ENCODE measurements around the gene TXNDC2.

TXNDC2 gene

GRCh38 chr18:9885170-9886004 lies at the start of gene TXNDC2:
Gene TXNDC2, plus strand, starts transcription at chr18:9885973. Its CDS starts 708 bp downstream, at chr18:9886681.
- Histone ChIP-seq H3K4me3 (ENCODE audit: low read length) (no peak within 1 kb of the TSS), H3K79me2 (ENCODE audit: low read length) (no peaks in the 10 kb centered on the region), H3K27ac (ENCODE audit: low read length) (no peak within 1 kb of the TSS), H3K9ac (ENCODE audit: low read length) (no peak within 1 kb of the TSS), H3K36me3 (replicated peaks; ENCODE audit: insufficient read depth, low read length) (no peaks in the 10 kb centered on the region), H2AFZ (ENCODE audit: low read length) (no peak within 1 kb of the TSS), H3K9me3 (replicated peaks; ENCODE audit: insufficient read depth, low read length) (no peaks in the 10 kb centered on the region), H4K20me1 (ENCODE audit: insufficient read depth, low read length) (no peaks in the 10 kb centered on the region), H3K4me1 (ENCODE audit: low read length) (no peaks in the 10 kb centered on the region), H3K27me3 (replicated peaks; ENCODE audit: insufficient read depth, low read length) (no peaks in the 10 kb centered on the region), H3K4me2 (ENCODE audit: low read depth, low read length) (no peak within 1 kb of the TSS), H3F3A (ENCODE audit: insufficient read depth, low read length) (no peaks in the 10 kb centered on the region), H3K9me2 (replicated peaks; ENCODE audit: insufficient read depth, low read length) (no peaks in the 10 kb centered on the region)
- no peak for DNase-seq
- TF ChIP-seq CTCF (IDR thresholded peaks at IDR 0.05; ENCODE audit: low read length) = no peak

- Histone ChIP-seq H3K4me2 (ENCODE audit: low read depth, low read length) (no peak overlapping the region), H3K9me2 (replicated peaks; ENCODE audit: insufficient read depth, low read length) (no peaks in the 10 kb centered on the region), H3F3A (ENCODE audit: insufficient read depth, low read length) (no peaks in the 10 kb centered on the region), H3K4me3 (ENCODE audit: low read length) (no peak overlapping the region), H3K4me1 (ENCODE audit: low read length) (no peaks in the 10 kb centered on the region), H2AFZ (ENCODE audit: low read length) (no peak overlapping the region), H4K20me1 (ENCODE audit: insufficient read depth, low read length) (no peaks in the 10 kb centered on the region), H3K79me2 (ENCODE audit: low read length) (no peaks in the 10 kb centered on the region), H3K27me3 (replicated peaks; ENCODE audit: insufficient read depth, low read length) (no peaks in the 10 kb centered on the region), H3K27ac (ENCODE audit: low read length) (no peak overlapping the region), H3K9me3 (replicated peaks; ENCODE audit: insufficient read depth, low read length) (no peaks in the 10 kb centered on the region), H3K36me3 (replicated peaks; ENCODE audit: insufficient read depth, low read length) (no peaks in the 10 kb centered on the region), H3K9ac (ENCODE audit: low read length) (no peak overlapping the region)
- TF ChIP-seq EZH2 (optimal IDR thresholded peaks at IDR 0.05; ENCODE audit: low read depth, low read length) = no peak
- DNase-seq = no peak
These were observed 47.5 kb upstream of the TXNDC2 start for GRCh38 chr18:9838144-9838877.

GRCh38 chr18:9839211-9839610 lies 46.6 kb upstream of the TXNDC2 start:
- no peaks in the 10 kb centered on the region for H3K9me2 ChIP-seq (replicated peaks; ENCODE audit: insufficient read depth, low read length)
- no peak overlapping the region for H3K9ac ChIP-seq (ENCODE audit: low read length)
- H3K27me3 ChIP-seq (replicated peaks; ENCODE audit: insufficient read depth, low read length) = no peaks in the 10 kb centered on the region
- H3K4me1 ChIP-seq (ENCODE audit: low read length) = no peaks in the 10 kb centered on the region
- no peaks in the 10 kb centered on the region for H3K79me2 ChIP-seq (ENCODE audit: low read length)
- no peaks in the 10 kb centered on the region for H3F3A ChIP-seq (ENCODE audit: insufficient read depth, low read length)
- H3K4me2 ChIP-seq (ENCODE audit: low read depth, low read length) = no peak overlapping the region
- TF ChIP-seq EZH2phosphoT487 (IDR thresholded peaks at IDR 0.05; ENCODE audit: low read length) (no peak), CTCF (IDR thresholded peaks at IDR 0.05; ENCODE audit: low read length) (no peak), EZH2 (optimal IDR thresholded peaks at IDR 0.05; ENCODE audit: low read depth, low read length) (no peak)
- H2AFZ ChIP-seq (ENCODE audit: low read length) = no peak overlapping the region
- H4K20me1 ChIP-seq (ENCODE audit: insufficient read depth, low read length) = no peaks in the 10 kb centered on the region
- H3K4me3 ChIP-seq (ENCODE audit: low read length) = no peak overlapping the region
- no peaks in the 10 kb centered on the region for H3K9me3 ChIP-seq (replicated peaks; ENCODE audit: insufficient read depth, low read length)
- no peak for DNase-seq
- H3K36me3 ChIP-seq (replicated peaks; ENCODE audit: insufficient read depth, low read length) = no peaks in the 10 kb centered on the region
- H3K27ac ChIP-seq (ENCODE audit: low read length) = no peak overlapping the region

- TF ChIP-seq CTCF (IDR thresholded peaks at IDR 0.05; ENCODE audit: low read length) (no peak), EZH2 (optimal IDR thresholded peaks at IDR 0.05; ENCODE audit: low read depth, low read length) (no peak), EZH2phosphoT487 (IDR thresholded peaks at IDR 0.05; ENCODE audit: low read length) (no peak)
- H3K4me3 ChIP-seq (ENCODE audit: low read length) = no peak overlapping the region
- H3K4me1 ChIP-seq (ENCODE audit: low read length) = no peaks in the 10 kb centered on the region
- no peaks in the 10 kb centered on the region for H3K36me3 ChIP-seq (replicated peaks; ENCODE audit: insufficient read depth, low read length)
- H3K27ac ChIP-seq (ENCODE audit: low read length) = no peak overlapping the region
- H3K9ac ChIP-seq (ENCODE audit: low read length) = no peak overlapping the region
- no peaks in the 10 kb centered on the region for H3F3A ChIP-seq (ENCODE audit: insufficient read depth, low read length)
- H3K9me3 ChIP-seq (replicated peaks; ENCODE audit: insufficient read depth, low read length) = no peaks in the 10 kb centered on the region
- H3K4me2 ChIP-seq (ENCODE audit: low read depth, low read length) = no peak overlapping the region
- H2AFZ ChIP-seq (ENCODE audit: low read length) = no peak overlapping the region
- DNase-seq = no peak
- H3K79me2 ChIP-seq (ENCODE audit: low read length) = no peaks in the 10 kb centered on the region
- no peaks in the 10 kb centered on the region for H3K9me2 ChIP-seq (replicated peaks; ENCODE audit: insufficient read depth, low read length)
- no peaks in the 10 kb centered on the region for H4K20me1 ChIP-seq (ENCODE audit: insufficient read depth, low read length)
- H3K27me3 ChIP-seq (replicated peaks; ENCODE audit: insufficient read depth, low read length) = no peaks in the 10 kb centered on the region
These were observed 45.9 kb upstream of the TXNDC2 start for GRCh38 chr18:9839853-9840252.
